Measurements from ENCODE around the gene ZNF346.

DNA sequence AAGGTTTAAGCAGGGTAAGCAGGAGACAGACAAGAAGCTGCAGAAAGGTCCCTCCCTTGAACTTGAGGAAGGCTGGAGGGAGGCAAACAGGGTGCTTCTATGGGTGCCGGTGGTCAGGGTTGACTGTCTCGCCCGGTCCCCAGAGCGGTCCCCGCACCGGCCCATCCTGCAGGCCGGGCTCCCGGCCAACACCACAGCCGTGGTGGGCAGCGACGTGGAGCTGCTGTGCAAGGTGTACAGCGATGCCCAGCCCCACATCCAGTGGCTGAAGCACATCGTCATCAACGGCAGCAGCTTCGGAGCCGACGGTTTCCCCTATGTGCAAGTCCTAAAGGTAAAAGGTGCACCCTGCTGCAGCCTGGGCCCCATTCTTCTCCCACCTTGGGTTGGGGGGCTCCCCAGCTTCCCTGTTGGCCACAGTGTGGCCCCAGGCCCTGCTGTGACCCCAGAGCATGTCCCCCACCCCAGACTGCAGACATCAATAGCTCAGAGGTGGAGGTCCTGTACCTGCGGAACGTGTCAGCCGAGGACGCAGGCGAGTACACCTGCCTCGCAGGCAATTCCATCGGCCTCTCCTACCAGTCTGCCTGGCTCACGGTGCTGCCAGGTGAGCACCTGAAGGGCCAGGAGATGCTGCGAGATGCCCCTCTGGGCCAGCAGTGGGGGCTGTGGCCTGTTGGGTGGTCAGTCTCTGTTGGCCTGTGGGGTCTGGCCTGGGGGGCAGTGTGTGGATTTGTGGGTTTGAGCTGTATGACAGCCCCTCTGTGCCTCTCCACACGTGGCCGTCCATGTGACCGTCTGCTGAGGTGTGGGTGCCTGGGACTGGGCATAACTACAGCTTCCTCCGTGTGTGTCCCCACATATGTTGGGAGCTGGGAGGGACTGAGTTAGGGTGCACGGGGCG, 69.9 kb downstream of the ZNF346 start:
- TF ChIP-seq, protein P1, sequence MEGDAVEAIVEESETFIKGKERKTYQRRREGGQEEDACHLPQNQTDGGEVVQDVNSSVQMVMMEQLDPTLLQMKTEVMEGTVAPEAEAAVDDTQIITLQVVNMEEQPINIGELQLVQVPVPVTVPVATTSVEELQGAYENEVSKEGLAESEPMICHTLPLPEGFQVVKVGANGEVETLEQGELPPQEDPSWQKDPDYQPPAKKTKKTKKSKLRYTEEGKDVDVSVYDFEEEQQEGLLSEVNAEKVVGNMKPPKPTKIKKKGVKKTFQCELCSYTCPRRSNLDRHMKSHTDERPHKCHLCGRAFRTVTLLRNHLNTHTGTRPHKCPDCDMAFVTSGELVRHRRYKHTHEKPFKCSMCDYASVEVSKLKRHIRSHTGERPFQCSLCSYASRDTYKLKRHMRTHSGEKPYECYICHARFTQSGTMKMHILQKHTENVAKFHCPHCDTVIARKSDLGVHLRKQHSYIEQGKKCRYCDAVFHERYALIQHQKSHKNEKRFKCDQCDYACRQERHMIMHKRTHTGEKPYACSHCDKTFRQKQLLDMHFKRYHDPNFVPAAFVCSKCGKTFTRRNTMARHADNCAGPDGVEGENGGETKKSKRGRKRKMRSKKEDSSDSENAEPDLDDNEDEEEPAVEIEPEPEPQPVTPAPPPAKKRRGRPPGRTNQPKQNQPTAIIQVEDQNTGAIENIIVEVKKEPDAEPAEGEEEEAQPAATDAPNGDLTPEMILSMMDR (conservative IDR thresholded peaks at IDR 0.05; ENCODE audit: low read length), result no peak
- TF ChIP-seq EZH2phosphoT487 (IDR thresholded peaks at IDR 0.05; ENCODE audit: borderline replicate concordance), result no peak

All from Loucy (cell line).